A549 (cell line): Measurements from ENCODE around the gene SON.

Experiments used
- CEBPB ChIP-seq, 2 experiments: fragments of >200 bp in 1 of 2; sonication (Bioruptor Twin) in 1 of 2; formaldehyde crosslinking in 1 of 2; IDR thresholded peaks; 2 replicates each; pipeline ENCODE4 v1.6.1; 2012 to 2016
- KDM1A ChIP-seq: fragments of 200-600 bp; sonication (generic); IDR thresholded peaks from 2 replicates; pipeline ENCODE4 v1.6.1; 2016; ENCODE audit warnings: low read depth, mild to moderate bottlenecking
- POLR2A ChIP-seq: IDR thresholded peaks from 2 replicates; pipeline ENCODE4 v1.6.1; 2012; ENCODE audit warnings: mild to moderate bottlenecking, low read length
- TF ChIP-seq, protein P1 (sequence below): fragments of 250-450 bp; sonication (Bioruptor Pico); IDR thresholded peaks from 2 replicates; pipeline ENCODE4 v1.5.0; 2021; ENCODE audit warnings: mild to moderate bottlenecking, moderate library complexity, borderline replicate concordance

DNA sequence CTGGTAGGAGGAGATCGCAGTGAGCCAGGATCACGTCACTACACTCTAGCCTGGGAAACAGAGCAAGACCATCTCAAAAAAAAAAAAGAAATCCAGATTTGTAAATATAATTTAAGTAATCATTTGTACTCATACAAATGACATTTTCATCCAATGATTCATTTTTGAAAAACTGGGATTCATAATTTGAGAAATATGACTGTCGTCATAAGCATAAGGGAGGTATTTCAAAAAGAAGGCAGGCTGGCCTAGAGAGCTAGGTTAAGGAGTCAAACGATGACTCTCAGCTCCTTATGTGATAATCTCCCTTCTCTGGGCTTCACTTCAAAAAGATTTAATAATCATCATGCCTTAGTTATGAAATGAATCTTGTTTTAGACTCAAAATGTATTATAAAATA, 3.2 kb upstream of the SON start:
- no peak for TF ChIP-seq POLR2A
- TF ChIP-seq CEBPB (IDR thresholded peaks at IDR 0.05), result no peak
- TF ChIP-seq, protein P1, sequence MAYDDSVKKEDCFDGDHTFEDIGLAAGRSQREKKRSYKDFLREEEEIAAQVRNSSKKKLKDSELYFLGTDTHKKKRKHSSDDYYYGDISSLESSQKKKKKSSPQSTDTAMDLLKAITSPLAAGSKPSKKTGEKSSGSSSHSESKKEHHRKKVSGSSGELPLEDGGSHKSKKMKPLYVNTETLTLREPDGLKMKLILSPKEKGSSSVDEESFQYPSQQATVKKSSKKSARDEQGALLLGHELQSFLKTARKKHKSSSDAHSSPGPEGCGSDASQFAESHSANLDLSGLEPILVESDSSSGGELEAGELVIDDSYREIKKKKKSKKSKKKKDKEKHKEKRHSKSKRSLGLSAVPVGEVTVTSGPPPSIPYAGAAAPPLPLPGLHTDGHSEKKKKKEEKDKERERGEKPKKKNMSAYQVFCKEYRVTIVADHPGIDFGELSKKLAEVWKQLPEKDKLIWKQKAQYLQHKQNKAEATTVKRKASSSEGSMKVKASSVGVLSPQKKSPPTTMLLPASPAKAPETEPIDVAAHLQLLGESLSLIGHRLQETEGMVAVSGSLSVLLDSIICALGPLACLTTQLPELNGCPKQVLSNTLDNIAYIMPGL (CRISPR knock-in tag), result no peak
- no peak for TF ChIP-seq KDM1A
